Ammon's horn (tissue), 1 donor: ENCODE results near the gene TPRKB.
"Not testable (repeated sequence)": the region's sequence is repeated elsewhere in the genome, so short reads cannot be mapped to it uniquely, and the experiment has no call there.

Experiments used
- DNase-seq: peaks from one replicate; pipeline ENCODE4 v3.0.0-alpha.2; 2016; ENCODE audit warnings: low spot score

TPRKB gene

GRCh38 chr2:73739101-73739500, 2.0 kb upstream of the TPRKB start:
- DNase-seq, result no peak

- no peak for DNase-seq
Measured at GRCh38 chr2:73736378-73736777, 767 bp downstream of the TPRKB start.

- peak; percentile 43 for DNase-seq
Measured at GRCh38 chr2:73730810-73731209, 6.3 kb downstream of the TPRKB start.

- DNase-seq, result no peak
Measured at GRCh38 chr2:73728711-73729110, 8.4 kb downstream of the TPRKB start.

DNA sequence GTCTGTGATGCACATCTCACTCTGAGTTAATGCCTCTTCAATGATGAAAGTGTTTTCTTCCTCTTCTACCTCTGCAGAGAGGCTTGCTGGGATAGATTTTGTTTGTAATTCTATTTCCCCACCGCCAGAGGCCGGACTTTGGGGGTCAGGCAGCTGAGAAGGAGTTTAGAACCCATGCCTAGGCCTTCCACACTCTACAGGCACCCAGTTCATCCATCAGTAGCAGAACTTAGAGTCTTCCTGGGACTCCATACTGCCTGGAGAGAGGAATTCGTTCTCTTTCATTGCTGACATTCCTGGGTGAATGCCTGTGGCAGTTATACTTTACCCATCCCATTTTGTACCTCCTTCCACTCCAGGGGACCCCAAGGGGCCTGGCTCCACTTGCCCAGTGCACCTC, 9.1 kb downstream of the TPRKB start:
- no peak for DNase-seq

DNA sequence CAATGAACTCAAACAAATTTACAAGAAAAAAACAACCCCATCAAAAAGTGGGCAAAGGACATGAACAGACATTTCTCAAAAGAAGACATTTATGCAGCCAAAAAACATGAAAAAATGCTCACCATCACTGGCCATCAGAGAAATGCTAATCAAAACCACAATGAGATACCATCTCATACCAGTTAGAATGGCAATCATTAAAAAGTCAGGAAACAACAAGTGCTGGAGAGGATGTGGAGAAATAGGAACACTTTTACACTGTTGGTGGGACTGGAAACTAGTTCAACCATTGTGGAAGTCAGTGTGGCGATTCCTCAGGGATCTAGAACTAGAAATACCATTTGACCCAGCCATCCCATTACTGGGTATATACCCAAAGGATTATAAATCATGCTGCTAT, 10.5 kb downstream of the TPRKB start:
- not testable (repeated sequence) for DNase-seq

GRCh38 chr2:73718851-73719621, 18.1 kb downstream of the TPRKB start:
- DNase-seq, result no peak

DNA sequence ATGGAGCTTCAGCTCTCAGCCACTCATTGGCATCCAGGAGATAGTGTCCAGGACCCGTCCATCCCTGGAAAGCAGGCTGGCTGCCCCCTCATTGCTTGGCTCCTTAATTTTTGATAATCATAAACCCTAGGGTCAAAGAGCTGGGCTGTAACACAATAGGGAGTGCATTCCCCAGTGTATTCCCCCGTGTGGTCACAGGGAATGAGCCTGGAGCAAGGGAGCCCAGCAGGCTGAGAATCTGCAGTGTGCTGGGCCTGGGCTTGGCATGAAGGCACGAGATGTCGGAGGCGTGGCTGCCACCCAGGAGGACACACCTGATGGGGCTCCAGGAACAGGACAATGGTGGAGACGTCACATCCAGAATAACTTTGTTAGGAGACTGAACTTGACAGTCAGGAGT, 18.7 kb downstream of the TPRKB start:
- no peak for DNase-seq

DNA sequence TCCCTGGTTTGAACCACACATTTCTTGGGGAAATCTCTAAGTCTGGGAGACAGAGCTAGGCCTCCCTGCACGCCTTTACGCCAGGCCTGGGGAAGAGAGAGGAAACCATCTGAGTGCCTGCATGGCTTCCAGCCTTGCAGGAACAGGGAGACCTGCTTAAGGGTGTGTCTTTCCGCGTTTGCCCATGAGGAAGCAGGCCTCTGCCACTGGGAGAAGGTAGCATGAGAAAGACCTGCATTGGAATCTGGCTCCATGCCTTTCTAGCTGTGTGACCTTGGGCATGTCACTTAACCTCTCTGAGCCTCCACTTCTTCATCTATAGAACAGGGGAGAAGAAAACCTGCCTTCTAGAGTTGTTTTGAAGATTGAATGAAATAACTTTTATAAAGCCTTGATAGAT, 19.4 kb downstream of the TPRKB start:
- not testable (repeated sequence) for DNase-seq

- no peak for DNase-seq
Measured at GRCh38 chr2:73717251-73717606, 19.9 kb downstream of the TPRKB start.

- DNase-seq, result peak; percentile 31
Measured at GRCh38 chr2:73716543-73717250, 20.4 kb downstream of the TPRKB start.

DNA sequence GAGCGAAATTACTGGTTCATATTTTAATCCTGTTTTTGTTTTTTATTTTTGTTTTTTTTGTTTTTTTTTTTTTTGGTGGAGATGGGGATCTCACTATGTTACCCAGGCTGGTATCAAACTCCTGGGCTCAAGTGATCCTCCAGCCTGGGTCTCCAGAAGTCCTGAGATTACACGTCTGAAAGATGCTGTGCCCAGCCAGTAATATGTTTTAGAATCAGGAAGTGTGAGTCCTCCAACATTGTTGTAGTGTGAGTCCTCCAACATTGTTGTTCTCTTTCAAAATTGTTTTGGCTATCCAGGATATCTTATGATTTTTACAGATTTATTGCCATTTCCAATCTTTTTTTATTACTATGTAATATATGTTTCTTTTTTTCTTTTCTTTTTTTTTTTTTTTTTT, 23.1 kb downstream of the TPRKB start:
- DNase-seq, result no peak

GRCh38 chr2:73708527-73708926, 28.6 kb downstream of the TPRKB start:
- DNase-seq, result no peak

DNA sequence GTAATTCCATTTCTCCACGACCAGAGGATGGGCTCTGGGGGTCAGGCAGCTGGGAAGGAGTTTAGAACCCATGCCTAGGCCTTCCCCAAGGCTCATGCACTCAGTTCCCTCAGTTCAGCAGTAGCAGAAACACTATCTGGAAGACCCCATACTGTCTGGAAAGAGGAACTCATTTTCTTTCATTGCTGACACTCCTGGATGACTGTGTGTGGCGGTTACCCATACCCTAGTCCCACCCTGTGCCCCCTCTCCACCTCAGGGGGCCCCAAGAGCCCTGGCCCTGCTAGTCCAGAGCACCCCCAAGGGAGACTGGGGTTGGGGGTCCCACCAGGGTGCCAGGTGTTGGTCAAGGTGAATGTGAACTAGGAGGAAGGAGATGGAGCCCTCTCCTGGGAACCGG, 29.5 kb downstream of the TPRKB start:
- DNase-seq, result no peak

DNA sequence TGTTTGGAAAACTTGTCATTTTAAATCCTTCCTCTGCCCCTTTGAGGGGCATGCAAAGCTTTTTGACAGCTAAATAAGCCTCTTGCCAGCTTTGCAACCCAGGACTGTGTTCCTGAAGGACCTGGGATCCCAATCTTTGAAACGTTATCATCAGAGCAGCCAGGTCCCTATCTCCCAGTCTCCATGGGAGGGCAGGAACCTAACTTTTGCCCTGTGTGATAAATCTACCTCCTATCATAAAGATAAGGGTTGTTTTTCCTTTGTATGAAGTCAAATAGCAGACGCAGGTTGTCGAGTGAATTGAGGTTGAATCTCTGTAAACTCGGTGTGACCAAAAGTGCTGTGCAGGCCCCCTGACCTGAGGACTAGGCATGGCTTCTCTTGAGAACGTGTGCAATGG, 30.1 kb downstream of the TPRKB start:
- DNase-seq, result no peak

GRCh38 chr2:73705091-73705490, 32.1 kb downstream of the TPRKB start:
- no peak for DNase-seq

GRCh38 chr2:73704285-73704684, 32.9 kb downstream of the TPRKB start:
- no peak for DNase-seq

GRCh38 chr2:73703675-73704074, 33.5 kb downstream of the TPRKB start:
- no peak for DNase-seq

- DNase-seq, result not testable (repeated sequence)
Measured at GRCh38 chr2:73702852-73703493, 34.2 kb downstream of the TPRKB start.

DNA sequence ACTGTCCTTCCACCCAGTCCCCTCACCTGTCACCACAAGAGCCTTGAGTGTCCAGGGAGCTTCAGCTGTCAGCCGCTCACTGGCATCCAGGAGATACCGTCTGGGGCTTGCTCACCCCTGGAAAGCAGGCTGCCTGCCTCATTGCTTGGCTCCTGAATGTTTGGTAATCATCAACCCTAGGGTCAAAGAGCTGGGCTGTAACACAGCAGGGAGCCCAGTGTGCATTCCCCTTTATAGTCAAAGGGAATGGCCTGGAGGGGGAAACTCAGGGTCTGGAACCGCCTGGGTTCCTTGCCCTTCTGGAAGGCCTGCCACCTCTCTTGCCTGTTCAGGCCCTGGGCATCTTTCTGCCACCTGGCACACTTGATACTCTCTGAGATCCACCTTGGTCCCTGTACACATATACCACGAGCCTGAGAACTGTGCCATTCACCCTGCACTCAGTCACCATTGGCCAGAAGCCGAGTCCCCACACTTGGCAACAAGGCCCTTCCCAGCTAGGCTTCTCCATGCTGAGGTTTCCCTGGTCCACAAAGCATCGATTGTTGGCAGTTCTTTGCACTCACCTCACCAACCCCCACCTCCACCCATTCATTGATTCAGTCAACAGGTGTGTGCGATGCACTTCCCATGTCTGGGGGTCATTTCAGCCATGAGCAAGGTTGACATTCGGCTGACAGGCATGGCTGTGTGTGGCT, 35.0 kb downstream of the TPRKB start:
- no peak for DNase-seq

GRCh38 chr2:73701448-73701765, 35.7 kb downstream of the TPRKB start:
- DNase-seq, result not testable (repeated sequence)

- DNase-seq, result no peak
Measured at GRCh38 chr2:73700661-73701447, 36.3 kb downstream of the TPRKB start.
